GM03348 (cell line): ENCODE measurements around the gene IL17C.
"Not testable (repeated sequence)": the region's sequence is repeated elsewhere in the genome, so short reads cannot be mapped to it uniquely, and the experiment has no call there.

Experiments used
- DNase-seq: peaks from one replicate; pipeline ENCODE4 v3.0.0; 2012; ENCODE audit warnings: low spot score

IL17C gene

GRCh38 chr16:88638323-88639230 lies at the start of gene IL17C:
TSS of gene IL17C (plus strand) at chr16:88638572. CDS start at chr16:88638642, 70 bp downstream.
- DNase-seq, result no peak

- DNase-seq, result no peak
These were observed 49.6 kb upstream of the IL17C start for GRCh38 chr16:88588754-88589153.

- no peak for DNase-seq
These were observed 48.9 kb upstream of the IL17C start for GRCh38 chr16:88589441-88589840.

- peak; percentile 48 for DNase-seq
These were observed 46.8 kb upstream of the IL17C start for GRCh38 chr16:88591577-88592021.

GRCh38 chr16:88593061-88593460 lies 45.3 kb upstream of the IL17C start:
- DNase-seq, result no peak

GRCh38 chr16:88593489-88593888 lies 44.9 kb upstream of the IL17C start:
- DNase-seq, result no peak

- no peak for DNase-seq
These were observed 44.5 kb upstream of the IL17C start for GRCh38 chr16:88593910-88594309.

GRCh38 chr16:88595101-88595500 lies 43.3 kb upstream of the IL17C start:
- no peak for DNase-seq

GRCh38 chr16:88595921-88596320 lies 42.5 kb upstream of the IL17C start:
- DNase-seq, result no peak

GRCh38 chr16:88596483-88596882 lies 41.9 kb upstream of the IL17C start:
- no peak for DNase-seq

- DNase-seq, result no peak
These were observed 40.4 kb upstream of the IL17C start for GRCh38 chr16:88597856-88598491.

GRCh38 chr16:88599092-88599733 lies 39.2 kb upstream of the IL17C start:
- DNase-seq, result no peak

- DNase-seq, result no peak
These were observed 38.4 kb upstream of the IL17C start for GRCh38 chr16:88599825-88600538.

GRCh38 chr16:88600539-88600896 lies 37.9 kb upstream of the IL17C start:
- no peak for DNase-seq

GRCh38 chr16:88601313-88602036 lies 36.9 kb upstream of the IL17C start:
- DNase-seq, result no peak

GRCh38 chr16:88602091-88602490 lies 36.3 kb upstream of the IL17C start:
- DNase-seq, result no peak

GRCh38 chr16:88605186-88606147 lies 32.9 kb upstream of the IL17C start:
- no peak for DNase-seq

- DNase-seq, result no peak
These were observed 32.1 kb upstream of the IL17C start for GRCh38 chr16:88606148-88606757.

GRCh38 chr16:88608076-88608475 lies 30.3 kb upstream of the IL17C start:
- no peak for DNase-seq

GRCh38 chr16:88609426-88609825 lies 28.9 kb upstream of the IL17C start:
- not testable (repeated sequence) for DNase-seq
